ENCODE results near the gene TOM1. TPM values are rescaled to one million over a fixed set of nuclear protein-coding genes. Genes with fewer than 3 reads are reported as not detected.
"Not testable (repeated sequence)": the region's sequence is repeated elsewhere in the genome, so short reads cannot be mapped to it uniquely, and the experiment has no call there.

TOM1 gene
- total RNA-seq, 1 donor: 118 TPM

DNA sequence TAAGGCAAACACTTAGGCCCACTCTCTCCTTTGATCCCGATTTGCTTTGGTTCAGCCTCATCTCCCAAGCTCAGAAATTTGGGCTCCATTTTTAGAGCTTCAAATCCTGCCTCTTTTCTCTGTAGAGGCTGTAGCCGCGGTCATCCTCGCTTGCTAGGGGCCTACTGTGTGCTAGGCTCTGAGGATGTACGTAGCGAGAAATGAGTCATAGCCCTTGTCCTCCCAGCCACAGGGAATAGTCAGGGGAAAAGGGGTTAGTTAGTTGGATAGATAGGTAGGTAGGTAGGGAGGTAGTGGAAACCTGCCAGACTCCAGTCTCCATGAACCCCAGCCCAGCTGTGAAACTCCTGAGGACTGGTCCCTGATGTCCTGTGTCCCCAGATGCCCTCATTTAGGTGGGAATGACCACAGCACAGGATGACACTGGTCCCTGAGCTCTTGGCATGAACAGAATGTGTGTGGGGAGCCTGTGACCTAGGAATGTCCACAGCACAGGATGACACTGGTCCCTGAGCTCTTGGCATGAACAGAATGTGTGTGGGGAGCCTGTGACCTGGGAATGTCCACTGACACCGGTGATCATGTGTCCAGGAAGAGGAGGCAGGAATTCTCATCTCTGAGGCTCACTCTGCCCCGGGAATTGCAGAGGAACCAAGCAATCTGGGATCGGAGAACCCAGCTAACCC, 59.8 kb downstream of the TOM1 start:
- Histone ChIP-seq H2AFZ (ENCODE audit: low read length) (no peak overlapping the region), H3K4me3 (ENCODE audit: insufficient read depth, low read length) (no peak overlapping the region), H3K36me3 (ENCODE audit: insufficient read depth, low read length) (no peaks in the 10 kb centered on the region), H3K9me3 (ENCODE audit: low read depth, low read length) (no peaks in the 10 kb centered on the region), H3K79me2 (ENCODE audit: insufficient read depth, low read length) (no peaks in the 10 kb centered on the region), H4K20me1 (ENCODE audit: insufficient read depth, low read length) (no peaks in the 10 kb centered on the region), H3K27ac (ENCODE audit: low read depth, low read length) (no peak overlapping the region), H3K4me1 (ENCODE audit: insufficient read depth, low read length) (peaks cover 8% of the 10 kb centered on the region), H3K27me3 (ENCODE audit: insufficient read depth, low read length) (no peaks in the 10 kb centered on the region), H3K4me2 (ENCODE audit: insufficient read depth, low read length) (no peak overlapping the region)
- TF ChIP-seq, protein P1, sequence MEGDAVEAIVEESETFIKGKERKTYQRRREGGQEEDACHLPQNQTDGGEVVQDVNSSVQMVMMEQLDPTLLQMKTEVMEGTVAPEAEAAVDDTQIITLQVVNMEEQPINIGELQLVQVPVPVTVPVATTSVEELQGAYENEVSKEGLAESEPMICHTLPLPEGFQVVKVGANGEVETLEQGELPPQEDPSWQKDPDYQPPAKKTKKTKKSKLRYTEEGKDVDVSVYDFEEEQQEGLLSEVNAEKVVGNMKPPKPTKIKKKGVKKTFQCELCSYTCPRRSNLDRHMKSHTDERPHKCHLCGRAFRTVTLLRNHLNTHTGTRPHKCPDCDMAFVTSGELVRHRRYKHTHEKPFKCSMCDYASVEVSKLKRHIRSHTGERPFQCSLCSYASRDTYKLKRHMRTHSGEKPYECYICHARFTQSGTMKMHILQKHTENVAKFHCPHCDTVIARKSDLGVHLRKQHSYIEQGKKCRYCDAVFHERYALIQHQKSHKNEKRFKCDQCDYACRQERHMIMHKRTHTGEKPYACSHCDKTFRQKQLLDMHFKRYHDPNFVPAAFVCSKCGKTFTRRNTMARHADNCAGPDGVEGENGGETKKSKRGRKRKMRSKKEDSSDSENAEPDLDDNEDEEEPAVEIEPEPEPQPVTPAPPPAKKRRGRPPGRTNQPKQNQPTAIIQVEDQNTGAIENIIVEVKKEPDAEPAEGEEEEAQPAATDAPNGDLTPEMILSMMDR (IDR thresholded peaks at IDR 0.05; ENCODE audit: extremely low read depth, low read depth, low read length): no peak
- peak; percentile 37 for DNase-seq (ENCODE audit: insufficient read length, low spot score, missing footprints)

DNA sequence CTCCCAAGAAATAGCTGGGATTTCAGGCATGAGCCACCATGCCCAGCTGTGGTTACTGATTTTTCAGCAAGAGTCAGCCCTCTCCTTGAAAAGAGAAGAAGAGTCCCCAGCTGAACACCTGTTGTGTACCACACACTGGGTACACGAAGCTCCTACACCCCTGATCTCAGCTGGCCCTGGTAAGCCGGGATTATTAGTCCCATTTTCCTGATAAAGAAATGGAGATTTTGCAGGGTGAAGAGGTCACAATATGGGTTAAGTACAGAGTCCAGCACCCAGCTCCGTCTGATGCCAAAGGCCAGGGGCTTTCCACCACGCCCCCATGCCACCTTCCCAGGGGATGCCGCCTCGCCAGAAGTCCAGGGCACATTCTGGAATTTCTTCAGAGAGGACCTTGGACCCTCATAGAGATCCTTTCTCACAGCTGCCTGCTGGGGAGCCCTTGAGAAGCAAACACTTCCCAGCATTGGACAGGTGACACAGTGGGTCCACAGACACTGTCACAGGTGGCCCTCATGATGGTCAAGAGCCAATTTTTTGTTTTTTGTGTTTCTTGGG, 61.4 kb downstream of the TOM1 start:
- TF ChIP-seq, protein P1 (IDR thresholded peaks at IDR 0.05; ENCODE audit: extremely low read depth, low read depth, low read length): no peak
- Histone ChIP-seq H2AFZ (ENCODE audit: low read length) (no peak overlapping the region), H3K4me2 (ENCODE audit: insufficient read depth, low read length) (no peak overlapping the region), H3K9me3 (ENCODE audit: low read depth, low read length) (no peaks in the 10 kb centered on the region), H3K79me2 (ENCODE audit: insufficient read depth, low read length) (no peaks in the 10 kb centered on the region), H3K27me3 (ENCODE audit: insufficient read depth, low read length) (no peaks in the 10 kb centered on the region), H3K36me3 (ENCODE audit: insufficient read depth, low read length) (no peaks in the 10 kb centered on the region), H4K20me1 (ENCODE audit: insufficient read depth, low read length) (no peaks in the 10 kb centered on the region), H3K4me3 (ENCODE audit: insufficient read depth, low read length) (no peak overlapping the region), H3K4me1 (ENCODE audit: insufficient read depth, low read length) (peaks cover 3% of the 10 kb centered on the region), H3K27ac (ENCODE audit: low read depth, low read length) (no peak overlapping the region)
- peak; percentile 22 for DNase-seq (ENCODE audit: insufficient read length, low spot score, missing footprints)

DNA sequence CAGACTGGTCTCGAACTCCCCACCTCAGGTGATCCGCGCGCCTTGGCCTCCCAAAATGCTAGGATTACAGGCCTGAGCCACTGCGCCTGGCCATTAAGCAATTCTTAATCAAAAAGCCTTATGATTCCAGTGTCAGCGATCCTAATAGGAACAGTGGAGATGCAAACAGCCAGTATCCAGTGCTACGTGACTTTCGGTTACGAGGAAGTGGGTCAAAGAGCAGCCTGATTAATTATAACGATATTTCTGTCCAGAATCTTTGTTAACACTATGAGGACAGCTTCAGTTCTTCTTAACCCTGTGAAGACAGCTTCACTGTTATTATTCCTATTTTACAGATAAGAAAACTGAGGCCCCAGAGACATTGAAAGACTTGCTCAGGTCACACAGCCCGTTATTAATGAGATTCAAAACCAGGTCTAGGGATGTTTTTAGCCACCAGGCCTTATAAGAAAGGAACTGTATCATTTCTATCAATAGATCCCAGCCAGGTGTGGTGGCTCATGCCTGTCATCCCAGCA, 63.9 kb downstream of the TOM1 start:
- no peak for DNase-seq (ENCODE audit: insufficient read length, low spot score, missing footprints)
- TF ChIP-seq, protein P1 (IDR thresholded peaks at IDR 0.05; ENCODE audit: extremely low read depth, low read depth, low read length): no peak
- no peak overlapping the region for H3K4me3 ChIP-seq (ENCODE audit: insufficient read depth, low read length)
- no peaks in the 10 kb centered on the region for H3K36me3 ChIP-seq (ENCODE audit: insufficient read depth, low read length)
- no peak overlapping the region for H2AFZ ChIP-seq (ENCODE audit: low read length)
- H3K4me1 ChIP-seq (ENCODE audit: insufficient read depth, low read length): no peaks in the 10 kb centered on the region
- no peak overlapping the region for H3K27ac ChIP-seq (ENCODE audit: low read depth, low read length)
- no peaks in the 10 kb centered on the region for H3K79me2 ChIP-seq (ENCODE audit: insufficient read depth, low read length)
- no peaks in the 10 kb centered on the region for H4K20me1 ChIP-seq (ENCODE audit: insufficient read depth, low read length)
- H3K4me2 ChIP-seq (ENCODE audit: insufficient read depth, low read length): no peak overlapping the region
- H3K27me3 ChIP-seq (ENCODE audit: insufficient read depth, low read length): no peaks in the 10 kb centered on the region
- no peaks in the 10 kb centered on the region for H3K9me3 ChIP-seq (ENCODE audit: low read depth, low read length)

DNA sequence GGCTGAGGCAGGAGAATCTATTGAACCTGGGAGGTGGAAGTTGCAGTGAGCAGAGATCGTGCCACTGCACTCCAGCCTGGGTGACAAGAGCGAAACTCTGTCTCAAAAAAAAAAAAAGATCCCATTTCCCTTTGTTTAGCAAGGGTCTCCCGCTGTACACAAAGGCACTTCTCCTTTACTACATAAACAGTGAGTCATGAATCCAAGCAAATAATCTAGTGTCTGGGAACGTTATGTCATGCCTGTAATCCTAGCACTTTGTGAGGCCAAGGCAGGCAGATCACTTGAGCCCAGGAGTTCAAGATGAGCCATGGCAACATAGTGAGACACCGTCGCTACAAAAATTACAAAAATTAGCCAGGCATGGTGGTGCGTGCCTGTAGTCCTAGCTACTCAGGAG, 64.5 kb downstream of the TOM1 start:
- not testable (repeated sequence) for H3K9me3 ChIP-seq (ENCODE audit: low read depth, low read length); H3K4me1 ChIP-seq (ENCODE audit: insufficient read depth, low read length); H3K27ac ChIP-seq (ENCODE audit: low read depth, low read length); H4K20me1 ChIP-seq (ENCODE audit: insufficient read depth, low read length); H3K4me3 ChIP-seq (ENCODE audit: insufficient read depth, low read length); H3K79me2 ChIP-seq (ENCODE audit: insufficient read depth, low read length); H2AFZ ChIP-seq (ENCODE audit: low read length); H3K36me3 ChIP-seq (ENCODE audit: insufficient read depth, low read length); H3K27me3 ChIP-seq (ENCODE audit: insufficient read depth, low read length); H3K4me2 ChIP-seq (ENCODE audit: insufficient read depth, low read length)
- peak; percentile 78 for DNase-seq (ENCODE audit: insufficient read length, low spot score, missing footprints)
